OCI-M2 (cell line): ENCODE measurements around the gene PDE7B.

ENCODE experiments used
- DNase-seq: peaks from one replicate; lab custom pipeline; 2025; ENCODE audit not compliant: unreplicated experiment; lab: John Stamatoyannopoulos, UW

Gene PDE7B

GRCh38 chr6:135851442-135852271, at the start of gene PDE7B:
PDE7B (plus strand) TSS chr6:135851701.
- DNase-seq: no peak

- DNase-seq: no peak
These were observed 49.6 kb upstream of the PDE7B start for GRCh38 chr6:135801755-135802465.

GRCh38 chr6:135810486-135810885, 41.0 kb upstream of the PDE7B start:
- no peak for DNase-seq

- no peak for DNase-seq
These were observed 40.3 kb upstream of the PDE7B start for GRCh38 chr6:135811170-135811569.

DNA sequence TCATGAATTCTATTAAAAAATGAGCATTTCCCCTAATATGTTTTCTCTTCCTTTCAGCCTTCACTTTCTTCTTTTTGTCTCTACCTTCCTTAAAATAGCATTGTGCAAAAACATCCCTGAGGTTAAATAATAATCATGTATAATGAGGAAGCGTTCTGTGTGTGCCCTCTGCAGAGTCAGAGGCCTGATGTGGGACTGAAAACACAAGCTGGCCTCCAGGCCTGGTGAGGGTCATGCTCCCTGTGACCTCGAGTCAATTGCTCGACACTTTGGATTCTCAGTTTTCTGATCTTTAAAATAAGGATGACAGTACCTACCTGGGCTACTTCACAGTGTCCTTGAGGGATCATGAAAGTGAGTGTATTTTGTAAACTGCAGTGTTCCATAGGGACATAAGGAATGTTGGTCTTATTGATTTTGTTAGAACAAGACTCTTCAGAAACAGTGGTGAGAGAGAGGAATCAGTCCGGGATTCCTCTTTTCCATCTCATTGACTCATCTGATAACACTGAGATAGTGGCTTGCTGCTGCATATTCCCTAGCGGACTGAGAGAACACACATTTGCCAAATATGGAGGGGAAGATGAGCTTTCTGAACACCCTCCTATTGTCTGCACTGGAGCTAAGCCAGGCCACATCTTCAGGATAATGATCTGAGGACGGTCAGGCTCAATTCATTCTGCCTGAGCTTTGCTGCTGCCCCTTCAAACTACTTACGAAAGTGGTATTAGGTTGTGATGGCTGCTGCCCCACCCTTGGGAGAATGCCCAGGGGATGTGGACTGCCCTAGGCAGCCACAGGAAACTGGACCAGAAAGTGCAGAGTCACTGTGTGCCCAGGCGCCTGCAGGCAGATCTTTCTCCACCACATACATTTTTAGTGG, 39.6 kb upstream of the PDE7B start:
- no peak for DNase-seq

GRCh38 chr6:135813401-135813800, 38.1 kb upstream of the PDE7B start:
- no peak for DNase-seq

DNA sequence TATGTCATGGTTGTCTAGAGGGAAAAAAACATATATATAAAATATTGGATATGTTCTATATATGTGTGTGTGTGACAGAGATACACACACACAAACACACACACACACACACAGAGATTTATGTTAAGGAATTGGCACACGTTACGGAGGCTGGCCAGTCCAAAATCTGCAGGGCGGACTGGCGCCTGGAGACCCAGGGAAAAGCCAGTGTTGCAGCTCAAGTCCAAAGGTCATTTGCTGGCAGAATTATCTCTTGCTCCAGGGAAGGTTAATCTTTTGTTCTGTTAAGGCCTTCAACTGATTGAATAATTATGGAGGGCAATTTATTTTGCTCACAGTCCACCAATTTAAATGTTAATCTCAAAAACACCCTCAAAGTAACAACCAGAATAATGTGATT, 37.5 kb upstream of the PDE7B start:
- DNase-seq: no peak

- DNase-seq: no peak
These were observed 36.3 kb upstream of the PDE7B start for GRCh38 chr6:135815216-135815615.

- DNase-seq: no peak
These were observed 34.5 kb upstream of the PDE7B start for GRCh38 chr6:135817035-135817434.

- DNase-seq: no peak
These were observed 31.8 kb upstream of the PDE7B start for GRCh38 chr6:135819665-135820064.

- no peak for DNase-seq
These were observed 31.2 kb upstream of the PDE7B start for GRCh38 chr6:135820340-135820739.

- DNase-seq: no peak
These were observed 27.6 kb upstream of the PDE7B start for GRCh38 chr6:135823851-135824250.

GRCh38 chr6:135826236-135826804, 25.2 kb upstream of the PDE7B start:
- DNase-seq: no peak

DNA sequence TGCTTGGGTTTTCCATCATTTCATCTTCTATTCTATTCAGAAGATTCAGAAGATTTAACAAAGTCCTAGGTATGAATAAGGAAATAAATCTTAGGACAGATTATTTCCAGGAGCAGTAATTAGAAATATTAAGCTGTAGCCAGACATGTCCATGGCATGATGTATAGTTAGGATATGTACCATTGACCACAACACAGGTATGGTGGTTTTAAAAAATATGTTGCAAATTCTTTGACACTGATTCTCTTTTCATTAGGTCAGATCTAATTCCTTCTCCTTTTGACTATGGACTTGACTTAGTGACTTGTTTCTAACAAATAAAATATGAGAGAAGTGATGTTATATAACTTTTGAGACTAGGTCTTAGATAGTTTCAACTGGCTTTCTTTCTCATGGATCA, 23.5 kb upstream of the PDE7B start:
- DNase-seq: no peak

DNA sequence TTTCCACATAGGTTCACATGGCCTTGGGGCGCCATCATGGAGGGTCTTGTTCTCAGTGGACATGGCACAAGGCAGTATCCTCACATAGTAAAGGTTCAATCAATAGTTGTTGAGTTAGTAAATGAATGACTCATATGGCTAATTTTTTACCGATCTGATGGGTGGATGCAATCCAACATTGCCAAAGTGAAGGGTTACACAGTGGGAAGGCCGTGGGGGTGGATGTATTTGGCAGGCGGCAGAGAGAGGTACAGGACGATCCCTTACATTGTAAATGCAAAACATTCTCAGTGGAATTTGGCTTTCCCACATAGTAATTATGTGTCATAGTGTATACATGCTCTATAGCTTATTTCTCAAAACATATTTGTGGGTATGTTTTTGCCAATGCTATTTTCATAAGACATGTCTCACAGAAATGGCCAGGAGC, 21.0 kb upstream of the PDE7B start:
- no peak for DNase-seq

GRCh38 chr6:135831016-135831415, 20.5 kb upstream of the PDE7B start:
- DNase-seq: no peak

DNA sequence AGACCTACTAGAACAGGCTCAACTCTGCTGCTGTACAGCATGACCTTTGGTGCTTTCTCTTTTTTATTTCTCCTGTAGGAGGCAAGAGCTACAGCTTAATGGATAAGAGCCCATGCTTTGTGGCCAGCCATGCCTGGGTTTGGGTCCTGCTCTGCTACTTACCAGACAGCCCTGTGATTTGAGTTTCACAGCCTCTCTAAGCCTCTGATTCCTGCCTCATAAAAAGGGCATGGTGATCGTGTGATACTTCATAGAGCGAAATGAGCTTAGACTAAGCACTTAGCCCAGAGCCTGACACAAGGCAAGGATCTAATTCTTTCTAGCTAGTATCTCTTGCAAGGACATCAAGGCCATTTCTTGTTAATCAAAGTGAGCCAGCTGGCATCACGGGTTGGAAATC, 19.3 kb upstream of the PDE7B start:
- DNase-seq: no peak

- DNase-seq: no peak
These were observed 17.7 kb upstream of the PDE7B start for GRCh38 chr6:135833771-135834170.

GRCh38 chr6:135837735-135838449, 13.6 kb upstream of the PDE7B start:
- no peak for DNase-seq

DNA sequence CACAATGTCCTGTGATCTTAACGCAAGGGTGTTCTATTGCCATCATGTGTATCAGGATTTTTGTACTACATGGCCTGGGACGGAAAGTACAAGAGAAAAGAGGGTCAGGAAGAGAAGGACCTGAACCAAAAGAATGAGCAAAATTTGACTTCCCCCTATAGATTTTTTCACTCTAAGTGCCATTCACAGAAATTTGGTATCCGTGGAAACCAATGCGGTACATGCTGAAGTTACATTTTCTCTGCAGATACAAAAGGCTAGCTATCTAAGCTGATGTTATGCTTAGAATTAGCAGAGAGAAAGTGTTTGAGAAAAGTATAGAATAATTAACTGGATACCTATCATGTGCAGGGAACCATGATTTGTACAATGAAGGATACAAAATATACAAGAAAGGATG, 12.4 kb upstream of the PDE7B start:
- DNase-seq: no peak
